Calu3 (cell line): Measurements from ENCODE around the gene APOL3. TPM values are rescaled to one million over a fixed set of nuclear protein-coding genes. Genes with fewer than 3 reads are reported as not detected.

Experiments
- BruUV-seq: library from RNA; stranded (reverse); fragments of 400-500 nt; replicated peaks from 2 replicates; lab custom pipeline; 2021; lab: Mats Ljungman, UMichigan
- CTCF ChIA-PET: fragments of 300-600 bp; sonication (Branson Sonifier 250); formaldehyde crosslinking; loops from one replicate; lab custom pipeline; 2022; ENCODE audit warnings: antibody characterized with exemption; lab: Charles Lee
- DNase-seq: peaks from one replicate; pipeline ENCODE4 v3.0.0; 2022
- H3K27ac Mint-ChIP-seq: one replicate; pipeline ENCODE4 v1.8.0; 2022; ENCODE audit warnings: mixed read lengths; ENCODE audit not compliant: unreplicated experiment
- H3K27me3 Mint-ChIP-seq: one replicate; pipeline ENCODE4 v1.8.0; 2022; ENCODE audit warnings: mixed read lengths; ENCODE audit not compliant: unreplicated experiment
- H3K36me3 Mint-ChIP-seq: one replicate; pipeline ENCODE4 v1.8.0; 2022; ENCODE audit warnings: mild to moderate bottlenecking, moderate library complexity, mixed read lengths; ENCODE audit not compliant: insufficient read depth, unreplicated experiment
- H3K4me1 Mint-ChIP-seq: one replicate; pipeline ENCODE4 v1.8.0; 2022; ENCODE audit warnings: mild to moderate bottlenecking, low read depth, mixed read lengths; ENCODE audit not compliant: unreplicated experiment
- H3K4me3 Mint-ChIP-seq: one replicate; pipeline ENCODE4 v1.8.0; 2022; ENCODE audit warnings: mild to moderate bottlenecking, low read depth, moderate library complexity, mixed read lengths; ENCODE audit not compliant: unreplicated experiment
- H3K9me3 Mint-ChIP-seq: one replicate; pipeline ENCODE4 v1.8.0; 2022; ENCODE audit warnings: low read depth, mixed read lengths; ENCODE audit not compliant: unreplicated experiment
- intact Hi-C: fragments of 100-400 bp; cut with micrococcal nuclease; formaldehyde crosslinking; loops from one replicate; pipeline ENCODE4 v1.10.0; 2022; ENCODE audit not compliant: unreplicated experiment
- total RNA-seq: library from RNA; stranded (reverse); gene quantifications from 2 replicates; pipeline ENCODE4 v1.2.3, GENCODE V29; 2022
- TF ChIP-seq, protein P1 (sequence below): fragments of 200-600 bp; IDR thresholded peaks from one replicate; pipeline ENCODE4 v1.8.0; 2022; ENCODE audit warnings: antibody characterized with exemption; ENCODE audit not compliant: unreplicated experiment

Gene APOL3
- total RNA-seq, 1 experiment from 2014 or later: 7.7 TPM

GRCh38 chr22:36156515-36157419 lies 3.8 kb downstream of the APOL3 start:
- Mint-ChIP-seq H3K4me1 (peaks cover 63% of the 10 kb centered on the region), H3K4me3 (peak overlapping the region; percentile 79), H3K36me3 (peaks cover 11% of the 10 kb centered on the region), H3K27ac (peak overlapping the region; percentile 90), H3K27me3 (no peaks in the 10 kb centered on the region), H3K9me3 (peaks cover 5% of the 10 kb centered on the region)
- CTCF ChIA-PET: interaction anchor here (0.6 kb wide), 1 partner anchor 1788 kb away, joined by 5 read pairs; no protein-coding TSS in a partner anchor
- TF ChIP-seq, protein P1, sequence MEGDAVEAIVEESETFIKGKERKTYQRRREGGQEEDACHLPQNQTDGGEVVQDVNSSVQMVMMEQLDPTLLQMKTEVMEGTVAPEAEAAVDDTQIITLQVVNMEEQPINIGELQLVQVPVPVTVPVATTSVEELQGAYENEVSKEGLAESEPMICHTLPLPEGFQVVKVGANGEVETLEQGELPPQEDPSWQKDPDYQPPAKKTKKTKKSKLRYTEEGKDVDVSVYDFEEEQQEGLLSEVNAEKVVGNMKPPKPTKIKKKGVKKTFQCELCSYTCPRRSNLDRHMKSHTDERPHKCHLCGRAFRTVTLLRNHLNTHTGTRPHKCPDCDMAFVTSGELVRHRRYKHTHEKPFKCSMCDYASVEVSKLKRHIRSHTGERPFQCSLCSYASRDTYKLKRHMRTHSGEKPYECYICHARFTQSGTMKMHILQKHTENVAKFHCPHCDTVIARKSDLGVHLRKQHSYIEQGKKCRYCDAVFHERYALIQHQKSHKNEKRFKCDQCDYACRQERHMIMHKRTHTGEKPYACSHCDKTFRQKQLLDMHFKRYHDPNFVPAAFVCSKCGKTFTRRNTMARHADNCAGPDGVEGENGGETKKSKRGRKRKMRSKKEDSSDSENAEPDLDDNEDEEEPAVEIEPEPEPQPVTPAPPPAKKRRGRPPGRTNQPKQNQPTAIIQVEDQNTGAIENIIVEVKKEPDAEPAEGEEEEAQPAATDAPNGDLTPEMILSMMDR: no peak
- intact Hi-C loops: no loop called here
- BruUV-seq: no TSS peak
- DNase-seq: peak; percentile 67

DNA sequence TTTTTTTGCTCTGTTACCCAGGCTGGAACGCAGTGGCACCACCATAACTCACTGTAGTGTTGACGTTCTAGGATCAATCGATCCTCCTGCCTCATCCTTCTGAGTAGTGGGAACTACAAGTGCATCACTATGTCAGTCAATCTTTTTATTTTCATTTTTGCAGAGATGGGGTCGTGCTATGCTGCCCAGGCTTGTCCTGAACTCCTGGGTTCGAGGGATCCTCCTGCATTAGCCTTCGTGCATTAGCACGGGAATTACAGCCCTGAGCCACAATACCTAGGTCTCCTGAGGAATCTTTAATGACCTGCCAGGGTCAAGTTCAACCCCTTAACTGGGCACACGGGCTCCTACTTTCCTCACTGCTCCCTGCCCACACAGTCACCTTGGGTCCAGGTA lies 4.4 kb downstream of the APOL3 start:
- no peak for DNase-seq
- BruUV-seq: no TSS peak
- TF ChIP-seq, protein P1: no peak
- Mint-ChIP-seq H3K4me1 (peaks cover 66% of the 10 kb centered on the region), H3K9me3 (peaks cover 8% of the 10 kb centered on the region), H3K4me3 (peak overlapping the region; percentile 79), H3K27ac (peak overlapping the region; percentile 90), H3K27me3 (no peaks in the 10 kb centered on the region), H3K36me3 (peaks cover 11% of the 10 kb centered on the region)
- intact Hi-C loops: no loop called here
- CTCF ChIA-PET: interaction anchor here (0.7 kb wide), 1 partner anchor 99 kb away, joined by 3 read pairs; no protein-coding TSS in a partner anchor

DNA sequence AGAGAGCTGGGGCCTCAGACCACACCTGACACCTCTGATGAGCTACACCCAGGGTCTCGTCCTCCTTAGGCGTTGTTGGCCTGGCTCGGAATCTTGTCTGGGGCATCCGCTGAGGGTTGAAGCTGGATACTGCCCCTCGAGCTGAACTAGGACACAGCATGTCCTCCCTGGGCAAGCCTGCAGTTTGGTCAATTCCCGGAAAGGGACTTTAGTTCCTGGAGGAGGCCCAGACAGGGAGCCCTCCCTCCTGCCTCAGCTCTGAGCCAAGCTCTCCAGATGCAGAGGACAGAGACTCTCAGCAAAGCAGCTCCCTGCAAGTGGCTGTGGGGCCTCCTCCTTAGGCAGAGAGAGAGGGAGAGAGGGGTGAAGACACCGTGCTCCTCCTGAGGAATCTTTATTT lies 4.9 kb downstream of the APOL3 start:
- H3K27me3 Mint-ChIP-seq: no peaks in the 10 kb centered on the region
- H3K9me3 Mint-ChIP-seq: peaks cover 8% of the 10 kb centered on the region
- H3K4me3 Mint-ChIP-seq: no peak overlapping the region
- peaks cover 11% of the 10 kb centered on the region for H3K36me3 Mint-ChIP-seq
- no peak overlapping the region for H3K27ac Mint-ChIP-seq
- BruUV-seq: no TSS peak
- H3K4me1 Mint-ChIP-seq: peaks cover 64% of the 10 kb centered on the region
- intact Hi-C loops: no loop called here
- no peak for DNase-seq
- CTCF ChIA-PET: interaction anchor here (0.7 kb wide), 1 partner anchor 99 kb away, joined by 3 read pairs; no protein-coding TSS in a partner anchor
- TF ChIP-seq, protein P1: no peak

- Mint-ChIP-seq H3K4me1 (peaks cover 52% of the 10 kb centered on the region), H3K36me3 (peaks cover 11% of the 10 kb centered on the region), H3K4me3 (no peak overlapping the region), H3K27me3 (no peaks in the 10 kb centered on the region), H3K9me3 (peaks cover 8% of the 10 kb centered on the region), H3K27ac (no peak overlapping the region)
- BruUV-seq: no TSS peak
- DNase-seq: no peak
- intact Hi-C loops: no loop called here
- TF ChIP-seq, protein P1: no peak
- CTCF ChIA-PET: no interaction called here
These were observed 6.1 kb downstream of the APOL3 start for GRCh38 chr22:36154423-36154945.
